HepG2 (cell line): ENCODE data around the gene HOXC11. TPM values are rescaled to one million over a fixed set of nuclear protein-coding genes. Genes with fewer than 3 reads are reported as not detected.
A peak's percentile ranks its signal among the peaks of the same experiment; 100 is the strongest.

ENCODE experiments used
- HOXA5 ChIP-seq: sonication (generic); formaldehyde crosslinking; IDR thresholded peaks from 2 replicates; pipeline ENCODE4 v1.4.0; 2020; ENCODE audit warnings: missing genetic modification reagents
- MYC ChIP-seq: sonication (generic); formaldehyde crosslinking; IDR thresholded peaks from 2 replicates; pipeline ENCODE4 v1.9.0; 2021; ENCODE audit warnings: missing genetic modification reagents, borderline replicate concordance
- PRDM10 ChIP-seq: sonication (generic); formaldehyde crosslinking; IDR thresholded peaks from 2 replicates; pipeline ENCODE4 v1.4.0; 2020; ENCODE audit warnings: low read depth, missing genetic modification reagents
- ZBED4 ChIP-seq: sonication (generic); formaldehyde crosslinking; IDR thresholded peaks from 2 replicates; pipeline ENCODE4 v1.4.0; 2020; ENCODE audit warnings: missing genetic modification reagents, borderline replicate concordance
- ZNF550 ChIP-seq: sonication (generic); formaldehyde crosslinking; IDR thresholded peaks from 2 replicates; pipeline ENCODE4 v1.4.0; 2020; ENCODE audit warnings: mild to moderate bottlenecking, missing genetic modification reagents, borderline replicate concordance
- polyA plus RNA-seq, 8 experiments: library from polyadenylated mRNA; depleted of rRNA in 3 of 8; stranded (reverse) in 7 of 8; unstranded in 1 of 8; fragments of >200 nt; fragmentation: Illumina TruSeq in 4 of 8; extraction: Trizol in 4 of 8; gene quantifications; 2 replicates each; pipeline versions ENCODE4 v1.2.1 to v1.2.3, GENCODE V29; 2011 to 2016; ENCODE audit warnings: low read depth in 4 of 8, missing spikeins in 1 of 8, mixed read lengths in 1 of 8; ENCODE audit not compliant: insufficient read depth in 1 of 8
- total RNA-seq, 5 experiments: library from RNA; depleted of rRNA; stranded (reverse); fragments of >200 nt; fragmentation: Illumina TruSeq; extraction: Trizol; gene quantifications; 2 replicates each; pipeline ENCODE4 v1.2.3, GENCODE V29; 2016; ENCODE audit warnings: low read depth in 1 of 5
- TF ChIP-seq, protein P1 (sequence below), 2 experiments: fragments of 450-650 bp in 1 of 2; sonication (generic) in 1 of 2; formaldehyde crosslinking in 1 of 2; IDR thresholded peaks; 2 replicates each; pipeline versions ENCODE4 v1.6.1 to v1.8.0; 2016 to 2022; ENCODE audit warnings: antibody characterized with exemption in 1 of 2, mild to moderate bottlenecking in 1 of 2, missing genetic modification reagents in 1 of 2
- TF ChIP-seq, protein P2 (sequence below): sonication (generic); formaldehyde crosslinking; IDR thresholded peaks from 2 replicates; pipeline ENCODE4 v1.5.0; 2020; ENCODE audit warnings: mild to moderate bottlenecking, missing genetic modification reagents

The HOXC11 gene
- total and polyA plus RNA-seq, 2 of the 13 experiments (the other 11 are each of a cell fraction or from before 2014, with no cell fraction given): not detected

DNA sequence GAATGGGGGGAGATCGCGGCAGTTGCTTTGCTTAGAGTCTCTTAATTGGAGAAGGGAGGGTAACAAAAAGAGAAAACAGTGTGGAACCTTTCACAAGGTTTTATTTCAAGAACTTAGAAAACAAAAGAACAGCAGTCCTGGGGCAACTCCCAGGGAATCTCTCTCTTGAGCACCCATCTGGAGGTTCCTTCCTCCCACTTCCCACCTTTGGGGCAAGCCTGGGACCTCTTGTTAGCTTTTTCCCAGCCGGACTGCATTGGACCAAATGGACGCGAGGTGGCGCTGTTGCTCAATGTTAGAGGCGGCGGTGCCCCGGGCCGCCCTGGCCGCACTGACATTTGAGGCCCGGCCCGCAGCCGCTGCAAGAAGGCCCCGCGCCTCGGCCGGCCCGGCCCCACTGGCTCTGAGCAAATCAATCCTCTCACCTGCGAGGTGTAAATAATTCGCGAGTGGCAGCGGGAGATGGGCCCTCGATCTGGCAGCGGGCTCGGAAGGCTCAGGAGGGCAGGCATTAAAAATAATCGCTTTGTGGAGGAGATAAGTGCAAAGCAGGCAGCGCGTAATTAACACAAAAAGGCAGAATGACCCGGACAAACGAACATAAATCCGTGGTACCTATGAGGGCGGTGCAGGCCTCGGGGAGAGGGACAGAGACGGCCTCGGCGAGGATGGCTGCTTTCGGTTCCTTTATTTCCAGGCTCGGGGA lies 33.1 kb downstream of the HOXC11 start (continued):
- TF ChIP-seq PRDM10 (CRISPR knock-in tag) (0 out of 2 replicates have a peak, but pooled peaks have one; percentile 32), ZBED4 (CRISPR knock-in tag) (peak; percentile 83), ZNF550 (CRISPR knock-in tag) (no peak), MYC (CRISPR knock-in tag) (peak; percentile 14; the same call in 1 of the 2 replicates), HOXA5 (CRISPR knock-in tag) (0 out of 2 replicates have a peak, but pooled peaks have one; percentile 39)
- TF ChIP-seq, protein P1, sequence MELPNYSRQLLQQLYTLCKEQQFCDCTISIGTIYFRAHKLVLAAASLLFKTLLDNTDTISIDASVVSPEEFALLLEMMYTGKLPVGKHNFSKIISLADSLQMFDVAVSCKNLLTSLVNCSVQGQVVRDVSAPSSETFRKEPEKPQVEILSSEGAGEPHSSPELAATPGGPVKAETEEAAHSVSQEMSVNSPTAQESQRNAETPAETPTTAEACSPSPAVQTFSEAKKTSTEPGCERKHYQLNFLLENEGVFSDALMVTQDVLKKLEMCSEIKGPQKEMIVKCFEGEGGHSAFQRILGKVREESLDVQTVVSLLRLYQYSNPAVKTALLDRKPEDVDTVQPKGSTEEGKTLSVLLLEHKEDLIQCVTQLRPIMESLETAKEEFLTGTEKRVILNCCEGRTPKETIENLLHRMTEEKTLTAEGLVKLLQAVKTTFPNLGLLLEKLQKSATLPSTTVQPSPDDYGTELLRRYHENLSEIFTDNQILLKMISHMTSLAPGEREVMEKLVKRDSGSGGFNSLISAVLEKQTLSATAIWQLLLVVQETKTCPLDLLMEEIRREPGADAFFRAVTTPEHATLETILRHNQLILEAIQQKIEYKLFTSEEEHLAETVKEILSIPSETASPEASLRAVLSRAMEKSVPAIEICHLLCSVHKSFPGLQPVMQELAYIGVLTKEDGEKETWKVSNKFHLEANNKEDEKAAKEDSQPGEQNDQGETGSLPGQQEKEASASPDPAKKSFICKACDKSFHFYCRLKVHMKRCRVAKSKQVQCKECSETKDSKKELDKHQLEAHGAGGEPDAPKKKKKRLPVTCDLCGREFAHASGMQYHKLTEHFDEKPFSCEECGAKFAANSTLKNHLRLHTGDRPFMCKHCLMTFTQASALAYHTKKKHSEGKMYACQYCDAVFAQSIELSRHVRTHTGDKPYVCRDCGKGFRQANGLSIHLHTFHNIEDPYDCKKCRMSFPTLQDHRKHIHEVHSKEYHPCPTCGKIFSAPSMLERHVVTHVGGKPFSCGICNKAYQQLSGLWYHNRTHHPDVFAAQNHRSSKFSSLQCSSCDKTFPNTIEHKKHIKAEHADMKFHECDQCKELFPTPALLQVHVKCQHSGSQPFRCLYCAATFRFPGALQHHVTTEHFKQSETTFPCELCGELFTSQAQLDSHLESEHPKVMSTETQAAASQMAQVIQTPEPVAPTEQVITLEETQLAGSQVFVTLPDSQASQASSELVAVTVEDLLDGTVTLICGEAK (IDR thresholded peaks at IDR 0.05): no peak
- TF ChIP-seq, protein P1 (CRISPR knock-in tag; IDR thresholded peaks at IDR 0.05): no peak
- TF ChIP-seq, protein P2, sequence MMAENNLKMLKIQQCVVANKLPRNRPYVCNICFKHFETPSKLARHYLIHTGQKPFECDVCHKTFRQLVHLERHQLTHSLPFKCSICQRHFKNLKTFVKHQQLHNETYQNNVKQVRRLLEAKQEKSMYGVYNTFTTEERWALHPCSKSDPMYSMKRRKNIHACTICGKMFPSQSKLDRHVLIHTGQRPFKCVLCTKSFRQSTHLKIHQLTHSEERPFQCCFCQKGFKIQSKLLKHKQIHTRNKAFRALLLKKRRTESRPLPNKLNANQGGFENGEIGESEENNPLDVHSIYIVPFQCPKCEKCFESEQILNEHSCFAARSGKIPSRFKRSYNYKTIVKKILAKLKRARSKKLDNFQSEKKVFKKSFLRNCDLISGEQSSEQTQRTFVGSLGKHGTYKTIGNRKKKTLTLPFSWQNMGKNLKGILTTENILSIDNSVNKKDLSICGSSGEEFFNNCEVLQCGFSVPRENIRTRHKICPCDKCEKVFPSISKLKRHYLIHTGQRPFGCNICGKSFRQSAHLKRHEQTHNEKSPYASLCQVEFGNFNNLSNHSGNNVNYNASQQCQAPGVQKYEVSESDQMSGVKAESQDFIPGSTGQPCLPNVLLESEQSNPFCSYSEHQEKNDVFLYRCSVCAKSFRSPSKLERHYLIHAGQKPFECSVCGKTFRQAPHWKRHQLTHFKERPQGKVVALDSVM (CRISPR knock-in tag): 0 out of 2 replicates have a peak, but pooled peaks have one; percentile 22
